Gastroesophageal sphincter (tissue), 3 donors: ENCODE results near the gene CDK14.

Source experiments
- EP300 ChIP-seq: sonication (generic); formaldehyde crosslinking; IDR thresholded peaks from one replicate; pipeline ENCODE4 v1.6.1; 2017; ENCODE audit warnings: antibody characterized with exemption, mild to moderate bottlenecking
- POLR2A ChIP-seq, 2 donors: fragments of 450-650 bp; IDR thresholded peaks; one replicate each; pipeline ENCODE4 v1.6.1; 2017; ENCODE audit warnings: antibody characterized with exemption in 2 of 2, mild to moderate bottlenecking in 2 of 2, moderate library complexity in 1 of 2
- TF ChIP-seq, protein P1 (sequence below), 4 experiments: fragments of 200-600 bp in 2 of 4; fragments of 450-650 bp in 2 of 4; sonication (generic) in 1 of 4; IDR thresholded peaks; one replicate each; pipeline ENCODE4 v1.5.1; 2017 to 2019; ENCODE audit warnings: antibody characterized with exemption in 4 of 4, mild to moderate bottlenecking in 2 of 4, moderate library complexity in 2 of 4

- TF ChIP-seq, protein P1, sequence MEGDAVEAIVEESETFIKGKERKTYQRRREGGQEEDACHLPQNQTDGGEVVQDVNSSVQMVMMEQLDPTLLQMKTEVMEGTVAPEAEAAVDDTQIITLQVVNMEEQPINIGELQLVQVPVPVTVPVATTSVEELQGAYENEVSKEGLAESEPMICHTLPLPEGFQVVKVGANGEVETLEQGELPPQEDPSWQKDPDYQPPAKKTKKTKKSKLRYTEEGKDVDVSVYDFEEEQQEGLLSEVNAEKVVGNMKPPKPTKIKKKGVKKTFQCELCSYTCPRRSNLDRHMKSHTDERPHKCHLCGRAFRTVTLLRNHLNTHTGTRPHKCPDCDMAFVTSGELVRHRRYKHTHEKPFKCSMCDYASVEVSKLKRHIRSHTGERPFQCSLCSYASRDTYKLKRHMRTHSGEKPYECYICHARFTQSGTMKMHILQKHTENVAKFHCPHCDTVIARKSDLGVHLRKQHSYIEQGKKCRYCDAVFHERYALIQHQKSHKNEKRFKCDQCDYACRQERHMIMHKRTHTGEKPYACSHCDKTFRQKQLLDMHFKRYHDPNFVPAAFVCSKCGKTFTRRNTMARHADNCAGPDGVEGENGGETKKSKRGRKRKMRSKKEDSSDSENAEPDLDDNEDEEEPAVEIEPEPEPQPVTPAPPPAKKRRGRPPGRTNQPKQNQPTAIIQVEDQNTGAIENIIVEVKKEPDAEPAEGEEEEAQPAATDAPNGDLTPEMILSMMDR (IDR thresholded peaks at IDR 0.05), result peak; percentile 39 to 61 (median 46)
- no peak for TF ChIP-seq POLR2A (IDR thresholded peaks at IDR 0.05)
- TF ChIP-seq EP300, result no peak
Observed at GRCh38 chr7:91082852-91083495, 486.9 kb downstream of the CDK14 start.
